Keratinocyte (primary cell): ENCODE measurements around the gene OSBPL10. TPM values are rescaled to one million over a fixed set of nuclear protein-coding genes. Genes with fewer than 3 reads are reported as not detected.

Experiments
- DNase-seq: peaks from one replicate; pipeline ENCODE4 v3.0.0-alpha.2; 2011; ENCODE audit warnings: low read depth, missing footprints, low spot score
- FAIRE-seq: peaks from 2 replicates; lab custom pipeline; 2011; peaks lifted over from hg19 to GRCh38; lab: Jason Lieb, UNC
- H2AFZ ChIP-seq: 2 replicates; pipeline ENCODE4 v1.6.0; 2012; ENCODE audit warnings: low read length, control low read depth, inconsistent platforms; ENCODE audit not compliant: control insufficient read depth
- H3K27ac ChIP-seq: 2 replicates; pipeline ENCODE4 v1.5.1; 2011; ENCODE audit warnings: low read length; ENCODE audit not compliant: control insufficient read depth, insufficient read depth
- H3K27me3 ChIP-seq: 3 replicates; pipeline ENCODE4 v1.6.0; 2011; ENCODE audit warnings: low read length; ENCODE audit not compliant: control insufficient read depth, insufficient read depth; ENCODE audit errors: extremely low read depth
- H3K36me3 ChIP-seq, 2 experiments: 2 replicates in 1 of 2; 3 replicates in 1 of 2; pipeline ENCODE4 v1.5.1; 2011; ENCODE audit warnings: low read length in 2 of 2, mild to moderate bottlenecking in 1 of 2; ENCODE audit not compliant: control insufficient read depth in 2 of 2, insufficient read depth in 2 of 2; ENCODE audit errors: extremely low read depth in 1 of 2
- H3K4me1 ChIP-seq: 3 replicates; pipeline ENCODE4 v1.5.1; 2011; ENCODE audit warnings: low read length; ENCODE audit not compliant: control insufficient read depth, insufficient read depth; ENCODE audit errors: extremely low read depth
- H3K4me2 ChIP-seq: 3 replicates; pipeline ENCODE4 v1.6.0; 2011; ENCODE audit warnings: low read depth, low read length; ENCODE audit not compliant: control insufficient read depth, insufficient read depth; ENCODE audit errors: extremely low read depth
- H3K4me3 ChIP-seq, 3 experiments: fragments of 200-600 bp in 1 of 3; sonication (generic) in 1 of 3; 2 replicates in 2 of 3; 3 replicates in 1 of 3; pipeline ENCODE4 v1.5.1; 2011 to 2016; ENCODE audit warnings: low read length in 3 of 3, mild to moderate bottlenecking in 3 of 3, control low read depth in 2 of 3, inconsistent platforms in 1 of 3, low read depth in 1 of 3, mixed read lengths in 1 of 3, mixed run types in 1 of 3, moderate library complexity in 1 of 3; ENCODE audit not compliant: control insufficient read depth in 2 of 3, insufficient read depth in 2 of 3; ENCODE audit errors: extremely low read depth in 1 of 3
- H3K79me2 ChIP-seq: 2 replicates; pipeline ENCODE4 v1.6.0; 2012; ENCODE audit warnings: low read length; ENCODE audit not compliant: control insufficient read depth, insufficient read depth
- H3K9ac ChIP-seq: 3 replicates; pipeline ENCODE4 v1.6.0; 2011; ENCODE audit warnings: low read length; ENCODE audit not compliant: control insufficient read depth, insufficient read depth; ENCODE audit errors: extremely low read depth
- H3K9me1 ChIP-seq: 3 replicates; pipeline ENCODE4 v1.6.0; 2011; ENCODE audit warnings: low read length; ENCODE audit not compliant: control insufficient read depth, insufficient read depth; ENCODE audit errors: extremely low read depth
- H3K9me3 ChIP-seq: 2 replicates; pipeline ENCODE4 v1.5.1; 2012; ENCODE audit warnings: low read depth, low read length; ENCODE audit not compliant: control insufficient read depth
- H4K20me1 ChIP-seq: 3 replicates; pipeline ENCODE4 v1.6.0; 2011; ENCODE audit warnings: low read length; ENCODE audit not compliant: control insufficient read depth, insufficient read depth; ENCODE audit errors: extremely low read depth
- EZH2 ChIP-seq: IDR thresholded peaks from one replicate; pipeline ENCODE4 v1.6.1; 2012; ENCODE audit warnings: inconsistent platforms, mild to moderate bottlenecking, low read length, moderate library complexity
- dilution Hi-C: fragments of 300-500 bp; cut with MboI; formaldehyde crosslinking; loops from one replicate; pipeline ENCODE4 v1.7.0; 2020; ENCODE audit warnings: low sequenced_read_pairs; ENCODE audit not compliant: extremely low pct_ligation_motif_present
- polyA plus RNA-seq, 5 experiments: library from polyadenylated mRNA; depleted of rRNA in 3 of 5; stranded (reverse) in 3 of 5; stranded (forward) in 1 of 5; unstranded in 1 of 5; fragments of >200 nt; gene quantifications; 1 replicate in 1 of 5; 2 replicates in 3 of 5; 3 replicates in 1 of 5; pipeline versions ENCODE4 v1.2.1 to v1.2.3, GENCODE V29; 2011 to 2012; ENCODE audit warnings: missing spikeins in 2 of 5, low read depth in 1 of 5, low replicate concordance in 1 of 5
- TF ChIP-seq, protein P1 (sequence below), 3 experiments: IDR thresholded peaks in 1 of 3; conservative IDR thresholded peaks in 1 of 3; optimal IDR thresholded peaks in 1 of 3; 2 replicates in 2 of 3; 3 replicates in 1 of 3; pipeline versions ENCODE3 to v1.5.1; 2011; ENCODE audit warnings: low read length in 3 of 3, mild to moderate bottlenecking in 3 of 3, moderate library complexity in 2 of 3, control low read depth in 1 of 3, inconsistent platforms in 1 of 3; ENCODE audit not compliant: insufficient read depth in 2 of 3; ENCODE audit errors: extremely low read depth in 1 of 3

The OSBPL10 gene
- polyA plus RNA-seq, 1 donor (not counting 4 experiments of a cell fraction or from before 2014, with no cell fraction given) = 50.1 TPM

DNA sequence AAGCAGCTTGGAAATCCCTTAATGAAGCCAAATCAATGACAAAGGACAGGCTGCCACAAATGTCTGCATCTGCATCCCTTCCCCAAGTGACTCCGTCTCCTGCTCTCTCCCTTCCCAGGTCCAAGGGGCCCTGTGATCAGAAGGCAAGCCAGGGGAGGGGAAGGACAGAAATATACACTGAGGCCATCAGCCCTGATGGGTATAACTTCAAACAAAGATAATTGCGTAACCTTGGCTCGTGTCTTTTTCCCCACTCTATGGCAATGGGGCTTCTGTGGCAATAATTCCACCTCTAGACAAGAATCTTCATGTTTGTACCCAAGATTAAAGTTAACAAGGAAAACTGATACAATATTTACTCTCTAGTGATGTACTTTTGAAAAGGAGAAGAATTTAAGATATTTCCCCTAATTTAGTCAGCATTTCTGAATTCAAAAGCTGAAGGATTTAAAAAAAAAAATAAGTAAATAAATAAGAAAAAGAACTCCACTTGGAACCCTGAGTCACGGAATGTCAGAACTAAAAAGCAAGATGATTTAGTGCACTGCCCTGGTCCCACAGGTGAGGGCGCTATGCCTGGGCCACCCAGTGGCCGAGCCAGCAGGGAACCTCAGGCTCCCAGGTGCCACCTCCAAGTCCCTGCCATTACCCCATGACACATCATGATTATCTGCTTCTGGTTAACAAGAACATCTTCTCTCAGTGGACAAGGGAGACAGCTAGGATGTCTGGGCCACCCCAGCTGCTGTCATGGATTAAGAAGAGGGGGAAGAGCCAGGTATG, 293.9 kb downstream of the OSBPL10 start:
- FAIRE-seq (no peak), DNase-seq (no peak)
- TF ChIP-seq, protein P1, sequence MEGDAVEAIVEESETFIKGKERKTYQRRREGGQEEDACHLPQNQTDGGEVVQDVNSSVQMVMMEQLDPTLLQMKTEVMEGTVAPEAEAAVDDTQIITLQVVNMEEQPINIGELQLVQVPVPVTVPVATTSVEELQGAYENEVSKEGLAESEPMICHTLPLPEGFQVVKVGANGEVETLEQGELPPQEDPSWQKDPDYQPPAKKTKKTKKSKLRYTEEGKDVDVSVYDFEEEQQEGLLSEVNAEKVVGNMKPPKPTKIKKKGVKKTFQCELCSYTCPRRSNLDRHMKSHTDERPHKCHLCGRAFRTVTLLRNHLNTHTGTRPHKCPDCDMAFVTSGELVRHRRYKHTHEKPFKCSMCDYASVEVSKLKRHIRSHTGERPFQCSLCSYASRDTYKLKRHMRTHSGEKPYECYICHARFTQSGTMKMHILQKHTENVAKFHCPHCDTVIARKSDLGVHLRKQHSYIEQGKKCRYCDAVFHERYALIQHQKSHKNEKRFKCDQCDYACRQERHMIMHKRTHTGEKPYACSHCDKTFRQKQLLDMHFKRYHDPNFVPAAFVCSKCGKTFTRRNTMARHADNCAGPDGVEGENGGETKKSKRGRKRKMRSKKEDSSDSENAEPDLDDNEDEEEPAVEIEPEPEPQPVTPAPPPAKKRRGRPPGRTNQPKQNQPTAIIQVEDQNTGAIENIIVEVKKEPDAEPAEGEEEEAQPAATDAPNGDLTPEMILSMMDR (optimal IDR thresholded peaks at IDR 0.05 in 1 of 3, IDR thresholded peaks at IDR 0.05 in 1 of 3, conservative IDR thresholded peaks at IDR 0.05 in 1 of 3; ENCODE audit: extremely low read depth in 1 of 3, insufficient read depth in 2 of 3, low read length in 3 of 3) = peak; percentile 28 to 45 (median 39)
- no peak for TF ChIP-seq EZH2
- Histone ChIP-seq H3K9ac (no peak overlapping the region), H3K4me1 (no peaks in the 10 kb centered on the region), H3K4me3 (no peak overlapping the region), H3K4me2 (no peak overlapping the region), H4K20me1 (no peaks in the 10 kb centered on the region), H3K79me2 (no peaks in the 10 kb centered on the region), H3K9me1 (no peaks in the 10 kb centered on the region), H2AFZ (no peak overlapping the region), H3K9me3 (no peaks in the 10 kb centered on the region), H3K27me3 (no peaks in the 10 kb centered on the region), H3K36me3 (peaks cover 22 to 32% of the 10 kb centered on the region in 2 experiments), H3K27ac (no peak overlapping the region)
- dilution Hi-C loops = no loop called here

DNA sequence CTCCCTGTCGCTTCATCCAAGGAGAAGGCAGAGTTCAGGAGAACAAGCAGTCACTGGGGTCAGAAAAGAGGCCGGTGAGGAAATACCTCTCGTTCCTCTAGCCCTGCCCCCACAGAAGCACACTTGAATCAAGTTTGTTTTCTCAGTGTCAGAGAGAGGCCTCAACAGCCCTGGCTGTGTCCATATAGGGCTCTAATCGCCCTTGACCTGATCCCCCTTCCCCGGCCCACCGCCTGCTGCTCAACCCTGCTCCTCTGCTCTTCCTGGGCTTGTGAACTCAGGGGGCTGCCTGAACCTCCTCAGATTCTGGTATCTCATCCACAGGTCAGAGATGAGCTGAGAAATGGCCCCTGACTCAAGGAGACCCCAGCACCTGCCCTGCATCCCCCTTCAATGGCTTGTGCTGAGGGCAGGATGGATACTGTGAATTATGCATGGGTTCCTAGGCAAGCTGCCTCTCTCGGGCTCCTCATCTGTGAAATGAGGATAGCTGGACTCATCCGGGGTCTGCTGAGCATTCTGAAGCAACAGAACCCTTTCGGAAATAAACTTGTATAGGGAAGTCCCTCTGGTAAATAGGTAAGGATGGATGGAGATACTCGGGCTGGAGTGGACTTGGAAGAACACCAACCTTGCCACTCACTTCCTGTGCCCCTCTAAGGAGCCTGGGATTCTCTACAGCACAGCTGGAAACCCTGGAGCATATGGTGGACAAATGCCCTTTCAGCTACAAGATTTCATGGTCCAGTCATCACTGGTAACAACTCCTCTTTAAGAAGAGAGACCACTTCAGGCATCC, 300.8 kb downstream of the OSBPL10 start:
- DNase-seq (no peak), FAIRE-seq (no peak)
- dilution Hi-C loops = no loop called here
- H3K27ac ChIP-seq = no peak overlapping the region
- no peak overlapping the region for H2AFZ ChIP-seq
- no peaks in the 10 kb centered on the region for H3K27me3 ChIP-seq
- peaks cover 27 to 46% of the 10 kb centered on the region in 2 experiments for H3K36me3 ChIP-seq
- H4K20me1 ChIP-seq = peaks cover 7% of the 10 kb centered on the region
- peaks cover 3% of the 10 kb centered on the region for H3K9me1 ChIP-seq
- H3K4me1 ChIP-seq = peaks cover 14% of the 10 kb centered on the region
- H3K4me3 ChIP-seq = no peak overlapping the region
- no peak overlapping the region for H3K9ac ChIP-seq
- H3K9me3 ChIP-seq = no peaks in the 10 kb centered on the region
- peaks cover 13% of the 10 kb centered on the region for H3K79me2 ChIP-seq
- H3K4me2 ChIP-seq = no peak overlapping the region
- TF ChIP-seq, protein P1 (optimal IDR thresholded peaks at IDR 0.05 in 1 of 3, IDR thresholded peaks at IDR 0.05 in 1 of 3, conservative IDR thresholded peaks at IDR 0.05 in 1 of 3; ENCODE audit: extremely low read depth in 1 of 3, insufficient read depth in 2 of 3, low read length in 3 of 3) = no peak
- no peak for TF ChIP-seq EZH2
